T-helper 1 cell (primary cell): Measurements from ENCODE around the gene CD1E.
"Not testable (repeated sequence)": the region's sequence is repeated elsewhere in the genome, so short reads cannot be mapped to it uniquely, and the experiment has no call there.

Experiments
- DNase-seq, 5 donors: peaks; one replicate each; pipeline ENCODE4 v3.0.0-alpha.2; 2012 to 2020

Gene CD1E

DNA sequence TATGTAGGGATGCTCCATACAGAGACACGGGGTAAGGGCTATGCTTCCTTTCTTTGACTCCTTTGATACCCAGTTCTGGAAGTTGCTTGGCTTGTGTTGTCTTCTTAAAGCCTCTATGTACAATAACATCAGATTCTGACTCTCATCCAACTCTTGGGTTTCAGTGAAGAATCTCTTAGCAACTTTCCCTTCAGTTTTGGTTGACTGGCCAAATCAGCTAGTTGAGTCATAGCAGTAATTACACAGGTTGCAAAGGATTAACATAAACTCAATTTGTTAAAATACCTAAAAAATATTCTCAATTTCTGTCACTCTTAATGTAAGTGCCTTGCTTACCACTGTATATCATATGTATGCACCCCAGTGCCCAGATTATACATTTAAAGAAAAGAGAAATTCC lies 9.2 kb downstream of the CD1E start:
- DNase-seq, result no peak

DNA sequence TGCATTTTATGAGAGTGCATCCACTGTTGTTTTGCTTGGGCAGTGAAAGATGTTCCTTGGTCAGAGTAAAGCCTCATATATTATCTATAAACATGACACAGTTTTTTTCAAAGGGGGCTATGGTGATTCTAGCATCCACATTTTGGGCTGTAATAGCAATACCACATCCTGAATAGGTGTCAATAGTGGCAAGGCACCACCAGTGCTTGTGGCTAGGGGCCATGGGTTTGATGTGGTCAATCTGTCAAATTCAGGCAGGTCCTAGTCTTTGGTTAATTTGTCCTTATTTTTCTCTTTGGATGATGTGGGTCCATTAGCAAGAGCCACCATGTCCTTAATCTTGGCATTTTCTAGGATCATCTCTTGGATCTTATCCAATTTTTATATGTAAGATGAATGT lies 13.1 kb downstream of the CD1E start:
- no peak for DNase-seq

DNA sequence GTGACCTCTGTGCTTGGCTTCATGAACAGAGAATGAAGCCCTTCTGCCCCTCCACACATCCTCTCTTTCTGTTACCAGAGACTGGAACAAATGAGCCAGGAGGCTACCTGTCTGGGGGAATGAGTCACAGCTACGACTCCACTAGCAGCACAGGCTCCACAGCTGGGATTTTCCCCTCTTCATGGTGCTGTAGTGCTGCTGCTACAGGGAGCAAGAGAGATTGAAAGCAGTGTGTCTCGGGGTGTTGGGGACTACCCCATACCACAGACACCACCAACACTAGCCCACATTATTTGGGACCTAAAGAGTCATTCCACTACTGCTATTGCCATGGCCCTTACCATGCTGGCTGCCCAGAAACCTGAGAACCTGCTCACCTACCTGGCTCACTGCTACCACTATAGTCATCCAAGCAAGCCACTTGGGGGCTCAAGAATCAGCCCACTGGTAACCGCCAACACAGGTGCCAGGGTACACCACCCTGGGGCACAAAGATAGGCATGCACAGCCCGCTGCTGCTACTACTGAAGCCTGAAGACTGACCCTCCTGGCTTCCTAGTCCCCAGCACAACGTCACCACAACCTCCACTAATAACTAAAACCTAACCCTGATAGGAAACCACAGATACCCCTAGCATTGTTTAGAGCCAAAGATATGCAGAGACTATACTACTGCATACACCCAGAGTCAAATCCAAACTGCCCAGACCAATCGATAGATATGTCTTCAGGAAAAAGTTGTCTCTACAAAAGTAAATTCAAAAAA lies 17.7 kb downstream of the CD1E start:
- DNase-seq, result no peak

DNA sequence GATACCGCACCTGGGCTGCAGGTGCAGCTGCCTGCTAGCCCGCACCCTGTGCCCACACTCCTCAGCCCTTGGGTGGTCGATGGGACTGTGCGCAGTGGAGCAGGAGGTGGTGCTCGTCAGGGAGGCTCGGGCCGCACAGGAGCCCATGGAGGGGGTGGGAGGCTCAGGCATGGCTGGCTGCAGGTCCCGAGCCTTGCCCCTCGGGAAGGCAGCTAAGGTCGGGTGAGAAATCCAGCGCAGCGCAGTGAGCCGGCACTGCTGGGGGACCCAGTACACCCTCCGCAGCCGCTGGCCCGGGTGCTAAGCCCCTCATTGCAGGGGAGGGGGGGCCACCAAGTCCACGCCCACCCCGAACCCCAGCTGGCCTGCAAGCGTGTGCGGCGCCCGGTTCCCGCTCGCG lies 20.4 kb downstream of the CD1E start:
- DNase-seq, result not testable (repeated sequence)

DNA sequence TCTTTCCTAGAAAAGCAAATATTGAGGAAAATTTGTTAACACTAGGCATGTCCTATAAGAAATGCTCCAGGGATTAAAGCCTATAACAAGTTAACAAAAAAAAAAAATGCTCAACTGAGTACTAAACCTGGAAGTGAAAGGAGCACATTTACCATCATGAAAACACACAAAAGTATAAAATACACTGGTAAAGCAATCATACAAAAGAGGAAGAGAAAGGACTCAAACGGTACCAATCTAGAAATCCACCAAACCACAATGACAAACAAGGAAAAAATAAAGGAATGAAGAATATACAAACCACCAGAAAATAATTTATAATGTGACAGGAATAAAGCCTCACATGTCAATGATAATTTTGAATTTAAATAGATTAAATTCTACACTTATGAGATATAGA lies 21.2 kb downstream of the CD1E start:
- no peak for DNase-seq

DNA sequence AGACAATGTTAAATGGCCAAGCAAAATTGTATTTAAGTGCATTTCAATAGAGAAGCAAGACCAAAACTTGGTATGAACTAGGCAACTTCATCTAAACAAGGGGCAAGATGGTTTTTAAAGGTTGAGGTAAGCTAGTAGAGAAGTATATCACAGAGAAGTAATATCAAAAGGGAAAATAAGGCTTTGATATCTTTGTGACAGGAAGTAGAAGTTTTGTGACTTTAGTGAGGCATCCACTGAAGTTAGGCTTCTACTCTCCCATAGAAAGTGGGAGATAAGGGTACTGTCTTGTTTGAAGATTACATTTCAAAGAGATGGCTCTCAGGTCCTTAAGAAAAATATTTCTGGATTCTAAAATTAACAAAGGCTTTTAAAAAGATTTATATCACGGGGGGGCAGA lies 36.6 kb downstream of the CD1E start:
- no peak for DNase-seq

DNA sequence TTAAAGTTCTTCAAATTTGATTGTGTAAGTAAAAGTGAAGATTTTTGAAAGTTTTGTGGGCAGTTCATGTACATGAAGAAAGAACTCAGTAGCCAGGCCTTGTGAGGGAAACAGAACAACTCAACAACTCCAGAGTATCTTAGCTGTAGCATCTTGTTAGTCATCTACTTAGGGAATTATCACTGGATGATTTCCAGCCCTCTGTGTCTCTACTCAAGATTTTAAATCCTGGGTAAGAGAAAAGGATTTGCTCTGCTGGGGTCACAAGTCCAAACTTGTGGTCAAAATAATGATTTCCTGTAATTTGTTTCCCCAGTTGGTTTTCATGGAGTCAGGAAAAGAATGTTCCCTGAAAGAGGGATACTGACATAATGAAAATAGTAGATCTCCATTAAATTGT lies 37.4 kb downstream of the CD1E start:
- no peak for DNase-seq

DNA sequence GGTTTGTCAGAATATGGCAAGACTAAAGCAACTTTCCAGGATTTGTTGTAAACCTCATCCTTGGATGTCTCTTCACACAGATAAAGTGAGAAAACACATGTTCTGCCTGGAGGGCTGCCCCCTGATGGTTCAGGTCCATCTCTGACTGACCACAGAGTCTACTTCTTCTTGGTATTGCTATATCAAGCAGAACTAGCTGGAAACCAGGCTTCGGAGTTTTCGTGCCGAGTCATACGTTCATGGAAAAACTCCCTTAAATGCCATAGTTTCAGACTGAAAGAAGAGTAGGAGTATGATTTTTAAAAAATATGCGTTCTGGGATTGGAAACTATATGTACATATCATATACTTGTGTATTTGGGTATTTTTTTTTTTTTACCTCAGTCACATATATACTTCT lies 39.8 kb downstream of the CD1E start:
- no peak for DNase-seq

DNA sequence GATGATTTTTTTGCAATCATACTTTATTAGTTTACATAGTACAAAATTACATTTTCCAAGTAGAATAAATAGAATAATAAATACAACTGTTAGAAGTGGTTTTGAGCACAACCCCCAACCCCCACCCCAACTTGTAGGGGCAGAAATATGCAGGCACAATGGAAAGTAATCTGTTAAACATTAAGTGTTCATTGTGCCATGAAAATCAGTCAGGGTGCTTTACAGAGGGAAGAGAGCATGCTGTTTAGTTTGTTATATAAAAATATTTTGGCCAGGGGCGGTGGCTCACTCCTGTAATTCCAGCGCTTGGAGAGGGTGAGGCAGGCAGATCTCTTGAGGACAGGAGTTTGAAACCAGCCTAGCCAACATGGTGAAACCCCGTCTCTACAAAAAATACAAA lies 43.0 kb downstream of the CD1E start:
- no peak for DNase-seq

DNA sequence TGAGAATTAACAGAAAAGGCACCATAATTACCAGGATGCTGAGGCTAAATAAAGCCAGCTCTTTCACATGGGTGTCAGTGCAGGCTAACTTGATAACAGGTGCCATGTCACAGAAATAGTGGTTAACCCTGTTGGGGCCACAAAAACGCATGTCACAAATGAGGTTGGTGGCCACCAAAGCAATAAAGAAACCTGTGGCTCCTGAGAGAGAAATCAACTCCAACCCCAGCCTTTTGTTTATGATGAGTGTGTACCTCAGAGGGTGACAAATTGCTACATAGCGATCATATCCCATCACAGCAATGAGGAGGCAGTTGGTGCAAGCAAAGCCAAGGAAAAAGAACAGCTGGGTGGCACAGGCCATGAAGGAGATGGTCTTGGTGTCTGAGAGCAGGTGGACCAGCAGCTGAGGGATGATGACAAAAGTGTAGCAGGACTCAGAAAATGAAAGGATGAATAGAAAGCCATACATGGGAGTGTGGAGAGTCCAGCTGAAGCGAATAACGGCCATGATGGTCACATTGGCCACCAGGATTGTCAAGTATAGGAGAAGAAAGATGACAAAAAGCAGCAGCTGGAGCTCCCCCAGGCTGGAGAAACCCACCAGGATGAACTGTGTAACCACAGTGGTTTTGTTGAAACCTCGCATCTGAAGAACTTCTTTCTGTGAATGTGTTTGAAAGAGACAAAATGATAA lies 45.3 kb downstream of the CD1E start, which contains the start of gene OR10T2:
TSS of gene OR10T2 (minus strand) at position 649 of the 697 bp plus-strand sequence. CDS start at position 649, 0 bp downstream.
- DNase-seq, result no peak

DNA sequence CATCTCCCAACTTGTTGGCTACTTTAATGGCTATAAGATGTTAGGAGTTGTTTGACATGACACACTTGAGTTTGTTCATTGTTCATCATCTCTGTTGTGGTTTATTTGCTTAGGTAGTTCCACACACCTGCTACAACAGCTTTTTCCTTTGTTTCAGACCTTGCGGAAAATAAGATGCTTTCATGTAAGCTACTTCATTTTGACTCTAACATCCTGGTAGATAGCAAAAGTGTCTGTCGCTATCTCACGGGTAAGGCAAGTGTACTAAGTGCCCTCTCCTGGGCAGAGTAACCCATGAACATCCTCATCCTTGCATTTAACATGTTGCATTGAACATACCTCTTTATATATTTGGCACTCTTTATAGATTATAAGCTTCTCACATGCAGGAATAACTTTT lies 47.2 kb downstream of the CD1E start:
- no peak for DNase-seq

DNA sequence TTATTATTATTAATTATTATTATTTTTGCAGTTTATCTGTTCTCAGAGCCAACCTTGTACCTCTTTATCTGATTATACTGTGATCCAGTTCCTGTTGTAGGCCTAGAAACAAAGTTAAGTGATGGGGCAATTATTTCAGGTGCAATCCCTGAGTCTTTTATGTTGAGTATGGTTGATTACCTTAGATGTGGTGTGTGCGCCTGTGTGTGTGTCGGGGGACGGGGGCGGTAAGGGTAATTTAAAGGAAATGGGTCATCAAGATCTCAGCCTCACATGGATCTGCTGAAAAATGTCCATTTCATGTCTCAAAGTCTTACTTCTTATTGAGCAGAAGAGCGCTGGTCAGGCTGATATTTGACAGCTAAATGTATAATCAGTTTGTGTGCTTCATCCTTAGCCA lies 53.4 kb downstream of the CD1E start:
- DNase-seq, result no peak
